NCI-H2227 (cell line): Measurements from ENCODE around the gene PGAP3.

Experiments
- DNase-seq: peaks from one replicate; lab custom pipeline; 2025; ENCODE audit not compliant: unreplicated experiment; lab: John Stamatoyannopoulos, UW

The PGAP3 gene

GRCh38 chr17:39624313-39624712 lies 63.5 kb downstream of the PGAP3 start:
- no peak for DNase-seq

- DNase-seq = peak; percentile 84
Observed at GRCh38 chr17:39623356-39623950, 64.4 kb downstream of the PGAP3 start.

- peak; percentile 47 for DNase-seq
Observed at GRCh38 chr17:39622380-39623006, 65.4 kb downstream of the PGAP3 start.

- DNase-seq = peak; percentile 89
Observed at GRCh38 chr17:39621523-39622379, 66.1 kb downstream of the PGAP3 start.
